Measurements from ENCODE around the gene SULT2A1.
"Not testable (repeated sequence)": the region's sequence is repeated elsewhere in the genome, so short reads cannot be mapped to it uniquely, and the experiment has no call there.

SULT2A1 gene, protein sequence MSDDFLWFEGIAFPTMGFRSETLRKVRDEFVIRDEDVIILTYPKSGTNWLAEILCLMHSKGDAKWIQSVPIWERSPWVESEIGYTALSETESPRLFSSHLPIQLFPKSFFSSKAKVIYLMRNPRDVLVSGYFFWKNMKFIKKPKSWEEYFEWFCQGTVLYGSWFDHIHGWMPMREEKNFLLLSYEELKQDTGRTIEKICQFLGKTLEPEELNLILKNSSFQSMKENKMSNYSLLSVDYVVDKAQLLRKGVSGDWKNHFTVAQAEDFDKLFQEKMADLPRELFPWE

GRCh38 chr19:47886010-47886559 lies at the start of gene SULT2A1:
SULT2A1 (minus strand) TSS chr19:47886315; CDS start chr19:47886257, 58 bp downstream.
- DNase-seq (ENCODE audit: low spot score): no peak

DNA sequence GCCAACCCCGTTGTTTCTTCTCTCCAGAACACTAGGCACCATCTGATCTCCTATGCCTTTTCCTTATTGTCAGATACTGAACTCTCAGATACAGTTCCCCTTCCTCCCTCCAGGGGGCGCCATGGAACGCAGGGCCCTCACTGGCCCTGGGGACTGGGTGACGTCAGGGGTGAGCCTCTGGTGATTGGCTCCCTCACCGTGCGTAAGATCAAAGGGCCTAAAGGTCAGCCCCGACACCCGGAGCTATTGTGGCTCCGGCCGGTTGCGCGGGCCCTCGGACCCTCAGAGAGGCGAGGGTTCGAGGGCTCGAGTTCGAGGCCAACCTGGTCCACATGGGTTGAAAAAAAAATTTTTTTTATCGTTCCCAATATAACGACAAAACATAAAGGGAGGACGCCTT lies 42.5 kb upstream of the SULT2A1 start:
- DNase-seq (ENCODE audit: low spot score): not testable (repeated sequence)

GRCh38 chr19:47920107-47920506 lies 34.0 kb upstream of the SULT2A1 start:
- not testable (repeated sequence) for DNase-seq (ENCODE audit: low spot score)

DNA sequence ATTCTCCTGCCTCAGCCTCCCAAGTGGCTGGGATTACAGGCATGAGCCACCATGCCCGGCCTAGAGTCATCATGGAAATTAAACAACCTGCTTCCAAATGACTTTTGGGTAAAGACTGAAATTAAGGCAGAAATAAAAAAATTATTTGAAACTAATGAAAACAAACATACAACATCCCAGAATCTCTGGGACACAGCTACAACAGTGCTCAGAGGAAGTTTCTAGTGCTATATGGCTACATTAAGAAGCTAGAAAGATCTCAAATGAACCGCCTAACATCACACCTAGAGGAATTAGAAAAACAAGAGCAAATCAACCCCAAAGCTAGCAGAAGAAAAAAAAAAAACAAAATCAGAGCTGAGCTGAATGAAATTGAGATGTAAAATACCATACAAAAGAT lies 24.1 kb upstream of the SULT2A1 start:
- not testable (repeated sequence) for DNase-seq (ENCODE audit: low spot score)

DNA sequence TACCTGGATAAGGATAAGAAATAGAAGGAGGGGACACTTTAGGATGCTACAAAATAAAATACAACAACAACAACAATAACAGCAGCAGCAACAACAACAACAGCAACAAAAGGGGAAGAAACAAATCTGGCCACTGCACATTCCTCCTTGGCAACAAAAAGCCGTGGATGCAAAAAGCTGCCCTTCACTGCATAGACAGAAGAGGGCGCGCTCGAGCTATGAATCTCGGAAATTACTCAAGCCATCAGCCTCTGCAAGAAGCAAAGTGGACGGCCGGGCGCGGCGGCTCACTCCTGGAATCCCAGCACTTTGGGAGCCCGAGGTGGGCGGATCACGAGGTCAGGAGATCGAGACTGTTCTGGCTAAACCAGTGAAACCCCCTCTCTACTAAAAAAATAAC lies 23.2 kb upstream of the SULT2A1 start:
- not testable (repeated sequence) for DNase-seq (ENCODE audit: low spot score)

DNA sequence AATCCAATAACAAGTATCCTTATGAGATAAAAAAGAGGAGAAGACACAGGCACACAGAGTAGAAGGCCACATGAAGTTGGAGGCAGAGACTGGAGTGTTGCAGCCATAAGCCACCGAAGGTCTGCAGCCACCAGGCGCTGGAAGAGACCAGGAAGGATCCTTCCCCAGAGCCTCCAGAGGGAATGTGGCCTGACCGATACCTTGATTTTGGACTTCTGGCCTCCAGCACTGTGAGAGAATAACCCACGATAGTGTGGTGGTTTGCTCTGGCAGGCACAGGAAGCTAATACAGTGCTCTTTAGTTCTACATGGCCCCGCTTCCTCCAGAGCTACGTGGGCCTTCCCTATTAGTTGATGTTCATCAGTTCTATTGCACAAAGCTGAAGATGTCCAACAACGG lies 15.3 kb upstream of the SULT2A1 start:
- no peak for DNase-seq (ENCODE audit: low spot score)

DNA sequence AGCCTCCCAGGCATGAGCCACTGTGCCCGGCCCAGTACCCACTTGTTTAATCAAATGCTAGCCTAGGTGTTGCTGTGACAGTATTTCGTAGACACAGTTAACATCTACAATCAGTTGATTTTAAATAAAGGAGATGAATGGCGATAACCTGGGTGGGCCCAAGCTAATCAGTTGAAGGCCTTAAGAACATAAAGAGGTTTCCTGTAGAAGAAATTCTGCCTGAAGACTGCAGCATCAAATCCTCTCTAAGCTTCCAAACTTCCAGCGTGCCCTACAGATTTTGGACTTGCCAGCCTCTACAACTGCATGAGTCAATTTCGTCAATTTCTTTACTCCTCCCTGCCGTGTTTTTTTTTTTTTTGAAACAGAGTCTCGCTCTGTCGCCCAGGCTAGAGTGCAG lies 13.2 kb upstream of the SULT2A1 start:
- DNase-seq (ENCODE audit: low spot score): no peak

DNA sequence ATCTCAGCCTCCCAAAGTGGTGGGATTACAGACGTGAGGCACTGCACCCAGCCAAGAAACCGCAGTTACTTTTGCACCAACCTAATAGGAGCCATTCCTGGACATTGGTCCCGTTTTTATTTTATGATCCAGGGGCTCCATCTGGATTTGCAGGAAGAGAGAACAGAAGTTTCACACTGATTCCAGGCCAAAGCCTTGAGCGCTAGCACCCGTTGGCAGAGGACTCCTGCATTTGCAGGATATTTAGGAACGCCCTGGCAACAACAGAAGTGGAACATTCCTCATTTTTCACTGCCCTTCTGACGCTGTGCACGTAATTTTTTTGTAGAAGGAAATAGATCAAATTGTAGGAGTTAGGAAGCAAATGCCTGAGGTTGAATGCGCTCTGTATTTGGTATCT lies 11.7 kb upstream of the SULT2A1 start:
- DNase-seq (ENCODE audit: low spot score): no peak

DNA sequence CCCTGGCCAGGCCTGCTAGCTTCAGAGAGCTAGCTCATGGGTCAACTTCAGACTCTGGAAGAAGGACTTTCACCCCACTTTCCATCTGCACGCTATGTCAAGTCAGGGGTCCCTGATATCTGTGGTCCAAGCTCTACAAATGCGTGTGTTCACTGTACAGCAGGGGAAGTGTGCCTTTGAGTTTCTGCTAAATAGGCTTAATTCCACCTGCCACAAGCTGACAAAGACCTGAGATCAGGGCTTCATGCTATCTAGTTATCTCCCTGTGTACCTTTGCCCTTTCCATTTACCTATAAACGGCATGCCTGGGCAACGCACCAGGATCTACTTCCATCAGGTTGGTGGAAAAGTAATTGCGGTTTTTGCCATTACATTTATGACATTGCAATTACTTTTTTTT lies 10.7 kb upstream of the SULT2A1 start:
- DNase-seq (ENCODE audit: low spot score): no peak

GRCh38 chr19:47896019-47896418 lies 9.9 kb upstream of the SULT2A1 start:
- no peak for DNase-seq (ENCODE audit: low spot score)

DNA sequence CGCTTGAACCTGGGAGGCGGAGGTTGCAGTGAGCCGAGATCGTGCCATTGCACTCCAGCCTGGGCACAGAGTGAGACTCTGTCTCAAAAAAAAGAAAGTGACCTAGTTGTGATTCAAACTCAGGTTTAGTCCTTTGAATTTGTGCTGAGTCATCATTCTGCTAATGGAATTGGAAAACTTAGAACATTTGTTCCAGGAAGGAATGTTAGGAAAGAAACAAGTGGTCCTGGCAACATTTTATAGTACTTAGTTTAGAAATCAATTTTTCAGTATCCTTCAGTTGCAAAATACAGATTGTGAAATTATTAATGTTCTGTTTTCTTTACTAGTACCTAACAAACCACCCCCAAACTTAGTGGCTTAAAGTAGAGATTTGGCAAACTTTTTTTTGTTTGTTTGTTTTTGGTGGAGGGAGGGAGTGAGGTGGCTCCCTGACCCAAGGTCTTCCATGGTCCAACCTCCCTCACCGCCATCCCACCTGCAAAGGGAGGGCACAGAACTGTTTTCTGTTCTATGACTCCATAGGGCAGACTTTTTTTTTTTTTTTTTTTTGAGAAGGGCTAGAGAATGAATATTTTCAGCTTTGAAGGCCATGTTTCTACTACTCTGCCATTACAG lies 9.2 kb upstream of the SULT2A1 start:
- no peak for DNase-seq (ENCODE audit: low spot score)

DNA sequence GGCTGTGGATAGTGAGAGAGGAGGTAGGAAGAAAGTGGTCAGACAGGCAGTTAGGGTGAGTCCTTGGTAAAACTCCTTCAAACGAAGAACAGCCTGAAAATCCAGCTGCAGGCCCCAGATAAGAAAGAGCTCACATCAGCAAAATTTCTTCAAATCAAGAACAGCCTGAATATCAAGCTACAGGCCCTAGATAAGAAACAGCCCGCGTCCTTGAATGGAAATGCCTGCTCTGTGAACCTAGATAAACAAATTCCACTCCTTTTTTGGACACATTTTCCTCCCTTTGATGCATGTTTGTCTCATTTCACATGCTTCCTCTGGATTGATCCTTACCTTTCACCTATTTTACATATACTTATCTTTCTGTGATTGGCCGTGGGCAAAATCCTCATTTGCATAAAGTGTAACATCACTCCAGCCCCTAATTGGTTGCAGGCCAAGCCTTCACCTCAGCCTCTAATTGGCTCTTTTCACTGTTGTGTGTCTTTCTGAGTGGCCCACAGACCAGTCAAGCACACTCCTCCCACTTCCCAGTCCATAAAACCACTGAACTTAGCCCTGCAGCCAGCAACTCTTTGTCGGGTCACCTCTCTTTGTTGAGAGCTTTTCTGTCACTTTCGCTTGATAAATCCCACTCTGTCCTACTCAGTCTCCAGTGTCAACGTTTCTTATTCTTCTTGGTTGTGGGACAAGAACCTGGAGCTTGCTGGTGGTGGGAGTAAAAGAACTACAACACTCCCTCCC lies 6.0 kb upstream of the SULT2A1 start:
- DNase-seq (ENCODE audit: low spot score): no peak

DNA sequence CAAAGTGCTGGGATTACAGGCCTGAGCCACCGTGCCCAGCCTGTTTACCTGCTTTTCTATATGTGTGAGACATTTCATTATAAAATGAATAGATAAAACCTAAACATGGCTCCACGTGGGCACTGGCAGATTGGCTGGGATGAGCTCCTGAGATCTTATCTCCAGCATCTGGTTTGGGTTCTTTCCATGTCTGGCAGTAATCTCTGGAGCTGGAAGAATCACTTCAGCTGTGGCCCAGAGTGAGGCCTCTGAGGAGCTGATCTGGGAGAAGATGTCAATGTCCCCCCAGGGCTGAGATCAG lies 5.5 kb upstream of the SULT2A1 start:
- DNase-seq (ENCODE audit: low spot score): no peak

- no peak for DNase-seq (ENCODE audit: low spot score)
Observed at GRCh38 chr19:47890865-47891621, 4.9 kb upstream of the SULT2A1 start.

GRCh38 chr19:47885067-47885463 lies 1.1 kb downstream of the SULT2A1 start:
- DNase-seq (ENCODE audit: low spot score): no peak

DNA sequence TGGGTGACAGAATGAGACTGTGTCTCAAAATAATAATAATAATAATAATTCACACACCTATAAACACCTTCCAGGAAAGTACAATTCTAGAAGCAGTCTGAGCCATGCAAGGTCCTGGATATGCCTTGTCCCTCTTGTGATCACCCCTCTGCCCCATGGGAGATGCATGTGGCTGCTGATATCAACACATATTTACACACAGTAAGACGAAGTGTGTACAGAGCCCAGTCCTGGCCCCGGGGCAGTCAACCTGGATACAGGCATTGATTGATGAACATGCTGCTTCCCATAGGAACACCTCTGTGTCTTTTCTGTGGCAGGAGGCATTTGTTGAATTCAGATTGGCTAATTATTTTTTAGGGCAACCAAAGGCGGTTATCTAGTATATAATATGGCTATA lies 3.2 kb downstream of the SULT2A1 start:
- DNase-seq (ENCODE audit: low spot score): no peak

DNA sequence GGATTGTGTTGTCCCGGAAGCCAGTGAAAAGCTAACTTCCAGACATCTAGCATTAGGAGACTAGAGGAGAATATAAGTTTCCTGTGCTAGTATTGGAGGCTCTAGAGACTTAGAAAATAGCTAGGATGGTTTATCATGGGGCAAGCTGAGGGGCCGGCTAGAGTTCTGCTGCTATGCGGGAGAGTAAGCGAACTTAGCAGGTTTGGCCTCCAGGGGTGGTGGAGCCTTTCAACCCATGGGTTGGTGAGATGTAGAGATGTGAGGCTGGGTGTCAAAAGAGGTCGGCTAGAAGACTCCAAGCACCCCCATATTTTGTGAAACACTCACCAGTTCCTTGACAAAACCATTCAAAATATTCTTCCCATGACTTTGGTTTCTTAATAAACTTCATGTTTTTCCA lies 4.4 kb downstream of the SULT2A1 start:
- DNase-seq (ENCODE audit: low spot score): no peak

DNA sequence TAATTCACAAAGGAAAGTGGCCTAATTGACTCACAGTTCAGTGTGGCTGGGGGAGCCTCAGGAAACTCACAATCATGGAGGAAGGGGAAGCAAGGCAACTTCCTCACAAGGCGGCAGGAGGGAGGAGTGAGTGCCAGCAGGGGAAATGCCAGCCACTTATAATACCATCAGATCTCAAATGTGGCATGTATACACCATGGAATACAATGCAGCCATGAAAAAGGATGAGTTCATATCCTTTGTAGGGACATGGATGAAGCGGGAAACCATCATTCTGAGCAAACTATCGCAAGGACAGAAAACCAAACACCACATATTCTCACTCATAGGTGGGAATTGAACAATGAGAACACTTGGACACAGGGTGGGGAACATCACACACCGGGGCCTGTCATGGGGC lies 6.7 kb downstream of the SULT2A1 start:
- not testable (repeated sequence) for DNase-seq (ENCODE audit: low spot score)

DNA sequence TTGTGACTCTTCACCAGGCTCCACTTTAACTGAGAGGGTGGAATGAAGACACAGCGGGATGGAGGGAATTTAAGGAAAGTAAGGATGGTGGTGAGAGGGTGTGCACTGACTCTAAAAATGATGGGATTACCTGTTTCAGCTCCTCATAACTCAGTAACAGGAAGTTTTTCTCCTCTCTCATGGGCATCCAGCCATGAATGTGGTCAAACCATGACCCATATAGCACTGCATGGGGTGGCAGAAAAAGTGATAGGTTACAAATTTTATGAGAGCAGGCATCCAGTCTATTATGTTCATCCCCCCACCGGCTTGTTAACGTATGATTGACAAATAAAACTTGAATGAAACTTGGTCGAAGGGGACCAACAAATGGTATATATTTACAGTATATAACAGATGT lies 7.2 kb downstream of the SULT2A1 start:
- DNase-seq (ENCODE audit: low spot score): no peak

- DNase-seq (ENCODE audit: low spot score): no peak
Observed at GRCh38 chr19:47865166-47865565, 20.9 kb downstream of the SULT2A1 start.

- peak; percentile 92 for DNase-seq (ENCODE audit: low spot score)
Observed at GRCh38 chr19:47863514-47863936, 22.6 kb downstream of the SULT2A1 start.

GRCh38 chr19:47861630-47862029 lies 24.5 kb downstream of the SULT2A1 start:
- no peak for DNase-seq (ENCODE audit: low spot score)
